Mesothelial cell of epicardium (in vitro differentiated cells): Measurements from ENCODE around the gene FAXDC2. TPM values are rescaled to one million over a fixed set of nuclear protein-coding genes. Genes with fewer than 3 reads are reported as not detected.

Experiments
- DNase-seq, 2 experiments: peaks; one replicate each; pipeline ENCODE4 v3.0.0; 2021; ENCODE audit warnings: low spot score in 2 of 2; ENCODE audit not compliant: unreplicated experiment in 2 of 2
- H3K27ac Mint-ChIP-seq: 2 replicates; pipeline ENCODE4 v1.8.0; 2021; ENCODE audit warnings: mixed read lengths
- H3K27me3 Mint-ChIP-seq: 2 replicates; pipeline ENCODE4 v1.8.0; 2021; ENCODE audit warnings: low read depth, mixed read lengths
- H3K36me3 Mint-ChIP-seq: 2 replicates; pipeline ENCODE4 v1.8.0; 2021; ENCODE audit warnings: mixed read lengths
- H3K4me1 Mint-ChIP-seq: 2 replicates; pipeline ENCODE4 v1.8.0; 2021; ENCODE audit warnings: mixed read lengths
- H3K4me3 Mint-ChIP-seq: 2 replicates; pipeline ENCODE4 v1.8.0; 2021; ENCODE audit warnings: mild to moderate bottlenecking, moderate library complexity, mixed read lengths
- H3K9me3 Mint-ChIP-seq: 2 replicates; pipeline ENCODE4 v1.8.0; 2021; ENCODE audit warnings: mixed read lengths
- total RNA-seq: library from RNA; stranded (reverse); gene quantifications from 3 replicates; pipeline ENCODE4 v1.2.1, GENCODE V29; 2021
- TF ChIP-seq, protein P1 (sequence below): fragments of 200-600 bp; sonication (generic); IDR thresholded peaks from one replicate; pipeline ENCODE4 v1.5.0; 2021; ENCODE audit warnings: antibody characterized with exemption; ENCODE audit not compliant: unreplicated experiment

The FAXDC2 gene
- total RNA-seq, 1 donor from 2014 or later = 30.6 TPM

DNA sequence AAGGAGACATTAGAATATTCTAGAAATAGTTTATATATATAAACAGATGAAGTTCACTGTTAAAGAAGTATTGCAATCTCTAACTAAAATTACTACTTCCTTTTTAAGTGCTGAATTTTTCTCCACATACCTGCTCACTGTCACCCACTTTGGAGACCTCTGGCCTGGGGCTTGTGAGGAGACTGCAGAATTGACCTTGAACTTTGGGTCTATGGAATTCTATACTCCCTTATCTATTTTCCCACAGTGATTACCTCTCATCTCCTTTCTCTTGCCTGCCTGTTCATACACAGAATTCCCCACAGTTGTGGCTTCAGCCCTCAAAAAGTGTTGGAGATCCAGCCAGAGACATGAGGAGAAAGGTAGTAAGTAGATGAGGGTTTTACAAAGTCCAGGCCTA, 49.8 kb downstream of the FAXDC2 start:
- Mint-ChIP-seq H3K9me3 (no peaks in the 10 kb centered on the region), H3K36me3 (peaks cover 55% of the 10 kb centered on the region), H3K4me3 (no peak overlapping the region), H3K27me3 (no peaks in the 10 kb centered on the region), H3K4me1 (no peaks in the 10 kb centered on the region), H3K27ac (no peak overlapping the region)
- TF ChIP-seq, protein P1, sequence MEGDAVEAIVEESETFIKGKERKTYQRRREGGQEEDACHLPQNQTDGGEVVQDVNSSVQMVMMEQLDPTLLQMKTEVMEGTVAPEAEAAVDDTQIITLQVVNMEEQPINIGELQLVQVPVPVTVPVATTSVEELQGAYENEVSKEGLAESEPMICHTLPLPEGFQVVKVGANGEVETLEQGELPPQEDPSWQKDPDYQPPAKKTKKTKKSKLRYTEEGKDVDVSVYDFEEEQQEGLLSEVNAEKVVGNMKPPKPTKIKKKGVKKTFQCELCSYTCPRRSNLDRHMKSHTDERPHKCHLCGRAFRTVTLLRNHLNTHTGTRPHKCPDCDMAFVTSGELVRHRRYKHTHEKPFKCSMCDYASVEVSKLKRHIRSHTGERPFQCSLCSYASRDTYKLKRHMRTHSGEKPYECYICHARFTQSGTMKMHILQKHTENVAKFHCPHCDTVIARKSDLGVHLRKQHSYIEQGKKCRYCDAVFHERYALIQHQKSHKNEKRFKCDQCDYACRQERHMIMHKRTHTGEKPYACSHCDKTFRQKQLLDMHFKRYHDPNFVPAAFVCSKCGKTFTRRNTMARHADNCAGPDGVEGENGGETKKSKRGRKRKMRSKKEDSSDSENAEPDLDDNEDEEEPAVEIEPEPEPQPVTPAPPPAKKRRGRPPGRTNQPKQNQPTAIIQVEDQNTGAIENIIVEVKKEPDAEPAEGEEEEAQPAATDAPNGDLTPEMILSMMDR = no peak
- no peak for DNase-seq

DNA sequence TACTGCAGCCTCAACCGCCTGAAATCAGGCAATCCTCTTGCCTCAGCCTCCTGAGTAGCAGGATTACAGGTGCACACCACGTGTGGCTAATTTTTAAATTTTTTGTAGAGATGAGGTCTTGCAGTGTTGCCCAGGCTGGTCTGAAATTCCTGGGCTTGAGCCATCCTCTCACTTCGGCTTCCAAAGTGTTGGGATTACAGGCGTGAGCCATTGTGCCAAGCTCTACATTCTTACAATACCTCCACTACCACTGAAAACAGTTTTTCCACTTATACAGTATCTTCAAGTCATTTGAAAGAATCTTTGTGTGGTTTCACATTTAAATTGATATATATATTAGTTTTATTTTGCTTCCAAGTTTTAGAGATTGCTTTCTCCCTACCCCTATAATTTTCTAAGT, 52.6 kb downstream of the FAXDC2 start:
- Mint-ChIP-seq H3K36me3 (peaks cover 48% of the 10 kb centered on the region), H3K27me3 (no peaks in the 10 kb centered on the region), H3K4me1 (peaks cover 15% of the 10 kb centered on the region), H3K4me3 (no peak overlapping the region), H3K27ac (no peak overlapping the region), H3K9me3 (no peaks in the 10 kb centered on the region)
- TF ChIP-seq, protein P1 = no peak
- no peak for DNase-seq

DNA sequence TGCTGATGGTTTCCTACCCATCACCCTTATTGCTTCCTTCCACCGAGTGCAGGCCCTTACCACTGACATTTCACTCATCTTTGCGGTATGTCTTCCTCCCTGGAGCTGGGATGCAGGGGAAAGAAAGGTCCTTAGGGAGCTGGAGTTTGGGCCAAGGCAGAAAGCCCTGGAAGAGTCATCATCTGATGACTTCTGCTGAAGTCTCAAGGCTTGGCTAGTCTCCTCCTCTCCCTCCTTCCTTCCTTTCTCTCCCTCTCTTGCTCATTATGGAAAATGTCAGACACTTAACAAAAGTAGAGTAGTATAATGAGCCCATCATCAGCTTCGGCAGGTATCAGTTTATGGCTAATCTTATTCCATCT, 55.2 kb downstream of the FAXDC2 start:
- TF ChIP-seq, protein P1 = no peak
- DNase-seq = no peak
- Mint-ChIP-seq H3K4me1 (peaks cover 15% of the 10 kb centered on the region), H3K27ac (no peak overlapping the region), H3K27me3 (no peaks in the 10 kb centered on the region), H3K4me3 (no peak overlapping the region), H3K9me3 (no peaks in the 10 kb centered on the region), H3K36me3 (peaks cover 37% of the 10 kb centered on the region)

DNA sequence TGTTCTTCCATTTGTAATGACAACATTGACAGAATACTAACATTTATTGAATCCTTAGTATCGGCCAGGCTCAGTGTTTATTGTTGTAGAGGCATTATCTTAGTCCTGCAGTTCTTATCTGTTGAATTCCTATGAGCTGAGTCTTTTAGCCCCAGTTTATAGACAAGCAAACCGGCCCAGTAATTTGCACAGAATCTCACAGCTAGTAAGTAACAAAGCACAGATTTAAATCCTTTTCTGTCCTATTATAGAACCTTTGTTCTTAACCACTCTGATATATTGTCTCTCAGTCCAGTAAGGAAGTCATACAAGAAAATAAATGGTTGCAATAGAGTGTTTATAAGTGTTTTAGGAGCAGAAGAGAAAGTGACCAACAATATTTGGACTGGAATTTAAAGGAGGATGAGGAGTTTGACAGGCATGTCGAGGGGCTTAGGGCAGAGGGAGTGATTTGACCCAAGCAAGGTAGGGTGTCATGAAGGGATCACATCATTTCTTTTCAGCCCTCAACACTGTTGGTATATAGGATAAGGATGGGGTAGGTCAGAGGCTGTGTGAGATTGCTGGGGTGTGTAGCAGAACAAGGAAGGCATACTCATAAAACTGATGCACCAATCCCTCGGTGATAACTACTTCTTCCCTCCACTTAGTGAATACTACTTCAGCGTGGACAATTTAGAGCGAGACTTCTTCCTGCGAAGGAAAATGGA, 55.7 kb downstream of the FAXDC2 start:
- no peaks in the 10 kb centered on the region for H3K9me3 Mint-ChIP-seq
- peaks cover 35% of the 10 kb centered on the region for H3K36me3 Mint-ChIP-seq
- peaks cover 15% of the 10 kb centered on the region for H3K4me1 Mint-ChIP-seq
- H3K4me3 Mint-ChIP-seq = no peak overlapping the region
- H3K27me3 Mint-ChIP-seq = no peaks in the 10 kb centered on the region
- TF ChIP-seq, protein P1 = no peak
- H3K27ac Mint-ChIP-seq = peak overlapping the region; percentile 62
- DNase-seq = no peak

DNA sequence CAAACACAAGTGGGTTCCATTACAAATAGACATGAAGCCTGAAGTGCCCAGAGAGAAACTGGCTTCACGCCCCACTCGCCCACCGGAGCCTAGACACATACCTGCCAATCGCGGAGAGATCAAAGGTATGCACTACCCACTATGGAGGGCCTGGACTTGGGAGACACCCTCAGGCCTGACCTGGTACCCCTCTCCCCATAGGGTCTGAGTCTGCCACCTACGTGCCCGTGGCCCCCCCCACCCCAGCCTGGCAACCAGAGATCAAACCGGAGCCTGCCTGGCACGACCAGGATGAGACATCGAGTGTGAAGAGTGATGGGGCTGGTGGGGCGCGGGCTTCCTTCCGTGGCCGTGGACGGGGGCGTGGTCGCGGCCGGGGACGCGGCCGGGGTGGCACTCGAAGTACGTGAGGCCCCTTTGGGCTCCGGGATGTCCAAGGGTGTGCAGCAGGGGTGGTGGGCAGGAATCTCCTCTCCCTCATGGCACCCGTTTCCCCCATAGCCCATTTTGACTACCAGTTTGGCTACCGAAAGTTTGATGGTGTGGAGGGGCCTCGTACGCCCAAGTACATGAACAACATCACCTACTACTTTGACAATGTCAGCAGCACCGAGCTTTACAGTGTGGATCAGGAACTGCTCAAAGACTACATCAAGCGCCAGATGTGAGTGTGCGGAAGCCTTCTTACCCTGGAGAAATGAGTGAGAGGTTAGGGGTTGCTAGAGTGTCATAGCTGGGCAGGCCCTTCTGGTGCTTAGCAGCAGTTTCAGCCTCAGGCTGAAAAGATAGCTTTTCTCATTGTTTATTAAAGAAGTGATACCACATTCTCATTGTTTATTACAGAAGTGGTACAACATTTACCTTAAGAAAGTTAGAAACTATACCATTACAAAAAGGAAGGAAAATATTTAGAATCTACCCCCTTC, 56.5 kb downstream of the FAXDC2 start:
- TF ChIP-seq, protein P1 = no peak
- peak overlapping the region; percentile 76 for H3K27ac Mint-ChIP-seq
- no peaks in the 10 kb centered on the region for H3K27me3 Mint-ChIP-seq
- no peak for DNase-seq
- H3K4me1 Mint-ChIP-seq = peaks cover 15% of the 10 kb centered on the region
- no peaks in the 10 kb centered on the region for H3K9me3 Mint-ChIP-seq
- H3K36me3 Mint-ChIP-seq = peaks cover 29% of the 10 kb centered on the region
- H3K4me3 Mint-ChIP-seq = no peak overlapping the region
